ENCODE data around the gene STATH. TPM values are rescaled to one million over a fixed set of nuclear protein-coding genes. Genes with fewer than 3 reads are reported as not detected.

Gene STATH
- total and polyA plus RNA-seq, 2 experiments from 2014 or later = not detected

GRCh38 chr4:69994782-69995181, 984 bp upstream of the STATH start:
- Mint-ChIP-seq H3K4me3 (no peak overlapping the region), H3K36me3 (ENCODE audit: low read depth) (no peaks in the 10 kb centered on the region), H3K4me1 (no peaks in the 10 kb centered on the region; the same call in 2 of the 3 replicates), H3K9me3 (no peaks in the 10 kb centered on the region), H3K27ac (no peak overlapping the region), H3K27me3 (ENCODE audit: insufficient read depth, low read depth, poor library complexity) (no peaks in the 10 kb centered on the region)
- Histone ChIP-seq H3K27me3 (ENCODE audit: insufficient read depth) (no peaks in the 10 kb centered on the region), H3K36me3 (ENCODE audit: insufficient read depth) (no peaks in the 10 kb centered on the region), H4K20me1 (replicated peaks; ENCODE audit: insufficient read depth) (no peaks in the 10 kb centered on the region), H3K27ac (ENCODE audit: low read depth) (no peak overlapping the region), H2AFZ (no peak overlapping the region), H3K9me2 (ENCODE audit: insufficient read depth) (no peaks in the 10 kb centered on the region), H3K79me2 (replicated peaks; ENCODE audit: insufficient read depth) (no peaks in the 10 kb centered on the region), H3K4me3 (no peak overlapping the region), H3F3A (replicated peaks; ENCODE audit: low read depth) (no peaks in the 10 kb centered on the region), H3K4me1 (ENCODE audit: insufficient read depth) (no peaks in the 10 kb centered on the region), H3K4me2 (no peak overlapping the region)
- DNase-seq (ENCODE audit: low spot score) (no peak), ATAC-seq (no peak)
- no peak for TF ChIP-seq EZH2 (IDR thresholded peaks at IDR 0.05; ENCODE audit: low read depth, unreplicated experiment)
- no peak for TF ChIP-seq ZNF114 (CRISPR knock-in tag; IDR thresholded peaks at IDR 0.05)
- TF ChIP-seq STAT1 (IDR thresholded peaks at IDR 0.05; ENCODE audit: unreplicated experiment) = no peak

- DNase-seq (ENCODE audit: low spot score) (no peak), ATAC-seq (no peak)
- Histone ChIP-seq H2AFZ (no peak overlapping the region), H3F3A (replicated peaks; ENCODE audit: low read depth) (no peaks in the 10 kb centered on the region), H3K79me2 (replicated peaks; ENCODE audit: insufficient read depth) (no peaks in the 10 kb centered on the region), H4K20me1 (replicated peaks; ENCODE audit: insufficient read depth) (no peaks in the 10 kb centered on the region), H3K4me3 (no peak overlapping the region), H3K36me3 (ENCODE audit: insufficient read depth) (no peaks in the 10 kb centered on the region), H3K9me2 (ENCODE audit: insufficient read depth) (no peaks in the 10 kb centered on the region), H3K4me1 (ENCODE audit: insufficient read depth) (no peaks in the 10 kb centered on the region), H3K4me2 (no peak overlapping the region), H3K27ac (ENCODE audit: low read depth) (no peak overlapping the region), H3K27me3 (ENCODE audit: insufficient read depth) (no peaks in the 10 kb centered on the region)
- Mint-ChIP-seq H3K27me3 (ENCODE audit: insufficient read depth, low read depth, poor library complexity) (no peaks in the 10 kb centered on the region), H3K27ac (no peak overlapping the region), H3K9me3 (no peaks in the 10 kb centered on the region), H3K4me1 (no peaks in the 10 kb centered on the region; the same call in 2 of the 3 replicates), H3K4me3 (no peak overlapping the region), H3K36me3 (ENCODE audit: low read depth) (no peaks in the 10 kb centered on the region)
- TF ChIP-seq ETS1 (IDR thresholded peaks at IDR 0.05) (no peak), ZNF462 (CRISPR knock-in tag; IDR thresholded peaks at IDR 0.05) (no peak), JUNB (IDR thresholded peaks at IDR 0.05; ENCODE audit: unreplicated experiment) (no peak), CTCF (conservative IDR thresholded peaks at IDR 0.05; ENCODE audit: low read depth in 2 of 2) (no peak)
Measured at GRCh38 chr4:69999420-69999819, 3.7 kb downstream of the STATH start.

Data from GM23338 (cell line).